NCI-H146 treated with DMSO at 0.1 percent for 48 hours (cell line): Measurements from ENCODE around the gene CPT1C.

Experiments
- DNase-seq: peaks from one replicate; lab custom pipeline; 2025; ENCODE audit not compliant: unreplicated experiment; lab: John Stamatoyannopoulos, UW

Gene CPT1C

DNA sequence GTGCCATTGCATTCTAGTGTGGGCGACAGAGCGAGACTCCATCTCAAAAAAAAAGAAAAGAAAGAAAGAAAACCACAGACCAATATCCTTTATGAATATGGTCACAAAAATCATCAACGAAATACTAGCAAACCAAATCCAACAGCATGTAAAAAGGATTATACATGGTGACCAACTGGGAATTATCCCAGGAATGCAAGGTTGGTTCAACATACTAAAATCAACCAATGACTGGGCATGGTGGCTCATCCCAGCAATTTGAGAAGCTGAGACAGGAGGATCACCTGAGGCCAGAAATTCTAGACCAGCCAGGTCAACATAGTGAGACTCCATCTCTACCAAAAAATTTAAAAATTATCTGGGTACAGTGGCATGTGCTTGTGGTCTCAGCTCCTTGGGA lies 65.0 kb downstream of the CPT1C start:
- no peak for DNase-seq

- no peak for DNase-seq
Observed at GRCh38 chr19:49758292-49758691, 67.4 kb downstream of the CPT1C start.

GRCh38 chr19:49761249-49761624 lies 70.3 kb downstream of the CPT1C start:
- DNase-seq = no peak

- no peak for DNase-seq
Observed at GRCh38 chr19:49761625-49762311, 70.9 kb downstream of the CPT1C start.

GRCh38 chr19:49763230-49763629 lies 72.3 kb downstream of the CPT1C start, which contains the start of gene TSKS:
Gene TSKS, minus strand, starts transcription at chr19:49763306. Its CDS starts 59 bp downstream, at chr19:49763247.
- DNase-seq = no peak
